ENCODE data around the gene GRAMD1B. TPM values are rescaled to one million over a fixed set of nuclear protein-coding genes. Genes with fewer than 3 reads are reported as not detected.
"Not testable (repeated sequence)": the region's sequence is repeated elsewhere in the genome, so short reads cannot be mapped to it uniquely, and the experiment has no call there.

GRAMD1B gene
- total RNA-seq, 1 donor from 2014 or later: 155 TPM

GRCh38 chr11:123653827-123654565 lies 223.9 kb downstream of the GRAMD1B start:
- no peaks in the 10 kb centered on the region for H3K36me3 Mint-ChIP-seq (ENCODE audit: low read depth)
- H3K27me3 Mint-ChIP-seq (ENCODE audit: insufficient read depth): peaks cover 49% of the 10 kb centered on the region
- peaks cover 9% of the 10 kb centered on the region for H3K4me1 Mint-ChIP-seq (ENCODE audit: low read depth)
- peaks cover 10% of the 10 kb centered on the region for H3K9me3 Mint-ChIP-seq
- intact Hi-C loops (cut with micrococcal nuclease): loop anchor here (5.0 kb wide), 1 partner anchor 672 kb away; the partner anchor contains the start of gene BSX
- H3K4me3 Mint-ChIP-seq: peak overlapping the region; percentile 68
- peak; percentile 14 for DNase-seq (ENCODE audit: low spot score)
- no peak overlapping the region for H3K27ac Mint-ChIP-seq

- Mint-ChIP-seq H3K4me3 (peak within 1 kb of the TSS; percentile 79), H3K27ac (no peak within 1 kb of the TSS), H3K36me3 (ENCODE audit: low read depth) (no peaks in the 10 kb centered on the region), H3K27me3 (ENCODE audit: insufficient read depth) (peaks cover 49% of the 10 kb centered on the region), H3K4me1 (ENCODE audit: low read depth) (peaks cover 14% of the 10 kb centered on the region), H3K9me3 (peaks cover 11% of the 10 kb centered on the region)
- DNase-seq (ENCODE audit: low spot score): peak; percentile 16
- intact Hi-C loops (cut with micrococcal nuclease): loop anchor here (5.0 kb wide), 1 partner anchor 672 kb away; the partner anchor contains the start of gene BSX
Measured at GRCh38 chr11:123654566-123655081, 224.6 kb downstream of the GRAMD1B start, which contains the start of gene SCN3B. Gene SCN3B, minus strand, starts transcription at chr11:123654624. Its CDS starts 823 bp downstream, at chr11:123653801.

- Mint-ChIP-seq H3K4me1 (ENCODE audit: low read depth) (peaks cover 22% of the 10 kb centered on the region), H3K36me3 (ENCODE audit: low read depth) (no peaks in the 10 kb centered on the region), H3K9me3 (peaks cover 28% of the 10 kb centered on the region), H3K27ac (no peak overlapping the region), H3K4me3 (no peak overlapping the region), H3K27me3 (ENCODE audit: insufficient read depth) (peaks cover 20% of the 10 kb centered on the region)
- DNase-seq (ENCODE audit: low spot score): no peak
- intact Hi-C loops (cut with micrococcal nuclease): no loop called here
Measured at GRCh38 chr11:123659311-123659710, 229.2 kb downstream of the GRAMD1B start.

GRCh38 chr11:123659965-123660364 lies 229.9 kb downstream of the GRAMD1B start:
- H3K4me1 Mint-ChIP-seq (ENCODE audit: low read depth): peaks cover 20% of the 10 kb centered on the region
- H3K9me3 Mint-ChIP-seq: peaks cover 28% of the 10 kb centered on the region
- H3K4me3 Mint-ChIP-seq; intact Hi-C loops (cut with micrococcal nuclease); H3K36me3 Mint-ChIP-seq (ENCODE audit: low read depth); H3K27ac Mint-ChIP-seq: not testable (repeated sequence)
- DNase-seq (ENCODE audit: low spot score): peak; percentile 29
- H3K27me3 Mint-ChIP-seq (ENCODE audit: insufficient read depth): peaks cover 19% of the 10 kb centered on the region

GRCh38 chr11:123665306-123665705 lies 235.2 kb downstream of the GRAMD1B start:
- no peak for DNase-seq (ENCODE audit: low spot score)
- Mint-ChIP-seq H3K27ac (no peak overlapping the region), H3K9me3 (peaks cover 17% of the 10 kb centered on the region), H3K4me3 (no peak overlapping the region), H3K4me1 (ENCODE audit: low read depth) (peaks cover 1% of the 10 kb centered on the region), H3K36me3 (ENCODE audit: low read depth) (no peaks in the 10 kb centered on the region), H3K27me3 (ENCODE audit: insufficient read depth) (peaks cover 13% of the 10 kb centered on the region)
- intact Hi-C loops (cut with micrococcal nuclease): no loop called here

- H3K4me1 Mint-ChIP-seq (ENCODE audit: low read depth): no peaks in the 10 kb centered on the region
Measured at GRCh38 chr11:123670081-123670480, 240.0 kb downstream of the GRAMD1B start.

GRCh38 chr11:123671534-123671933 lies 241.5 kb downstream of the GRAMD1B start:
- DNase-seq (ENCODE audit: low spot score): no peak
- Mint-ChIP-seq H3K4me1 (ENCODE audit: low read depth) (no peaks in the 10 kb centered on the region), H3K4me3 (no peak overlapping the region), H3K9me3 (no peaks in the 10 kb centered on the region), H3K27ac (no peak overlapping the region), H3K27me3 (ENCODE audit: insufficient read depth) (peaks cover 9% of the 10 kb centered on the region), H3K36me3 (ENCODE audit: low read depth) (no peaks in the 10 kb centered on the region)
- intact Hi-C loops (cut with micrococcal nuclease): no loop called here

More at GRCh38 chr11:123670081-123670480, 240.0 kb downstream of the GRAMD1B start:
- no peak overlapping the region for H3K4me3 Mint-ChIP-seq
- no peaks in the 10 kb centered on the region for H3K36me3 Mint-ChIP-seq (ENCODE audit: low read depth)
- peaks cover 11% of the 10 kb centered on the region for H3K27me3 Mint-ChIP-seq (ENCODE audit: insufficient read depth)
- intact Hi-C loops (cut with micrococcal nuclease): no loop called here
- no peak for DNase-seq (ENCODE audit: low spot score)
- no peaks in the 10 kb centered on the region for H3K9me3 Mint-ChIP-seq
- H3K27ac Mint-ChIP-seq: no peak overlapping the region

GRCh38 chr11:123672568-123672967 lies 242.5 kb downstream of the GRAMD1B start:
- peaks cover 6% of the 10 kb centered on the region for H3K27me3 Mint-ChIP-seq (ENCODE audit: insufficient read depth)
- no peaks in the 10 kb centered on the region for H3K36me3 Mint-ChIP-seq (ENCODE audit: low read depth)
- H3K27ac Mint-ChIP-seq: no peak overlapping the region
- H3K9me3 Mint-ChIP-seq: no peaks in the 10 kb centered on the region
- no peaks in the 10 kb centered on the region for H3K4me1 Mint-ChIP-seq (ENCODE audit: low read depth)
- no peak for DNase-seq (ENCODE audit: low spot score)
- intact Hi-C loops (cut with micrococcal nuclease): no loop called here
- no peak overlapping the region for H3K4me3 Mint-ChIP-seq

- Mint-ChIP-seq H3K36me3 (ENCODE audit: low read depth) (no peaks in the 10 kb centered on the region), H3K9me3 (no peaks in the 10 kb centered on the region), H3K27ac (no peak overlapping the region), H3K4me1 (ENCODE audit: low read depth) (no peaks in the 10 kb centered on the region), H3K4me3 (no peak overlapping the region), H3K27me3 (ENCODE audit: insufficient read depth) (peaks cover 7% of the 10 kb centered on the region)
- intact Hi-C loops (cut with micrococcal nuclease): no loop called here
- no peak for DNase-seq (ENCODE audit: low spot score)
Measured at GRCh38 chr11:123674297-123674696, 244.2 kb downstream of the GRAMD1B start.

Other genes starting within 250 kb of the GRAMD1B start
- gene CLMP, start 235.0 kb upstream of the GRAMD1B start, total RNA-seq: not detected in 2 replicates
- gene SCN3B, start 224.4 kb downstream of the GRAMD1B start, total RNA-seq: not detected in 2 replicates

All from activated T-helper 1 cell treated with anti-CD3 and anti-CD28 coated beads, Interleukin-12 subunit alpha, Interleukin-12 subunit beta, Interleukin-2, Interleukin-4 antibody, amounts not matched to agents 30 ng/mL and 10 ng/mL and 1 ng/mL, durations not matched to agents 14 hours and 24 hours and 36 hours (primary cell).